ENCODE results near the gene CPLX4.

CPLX4 gene

DNA sequence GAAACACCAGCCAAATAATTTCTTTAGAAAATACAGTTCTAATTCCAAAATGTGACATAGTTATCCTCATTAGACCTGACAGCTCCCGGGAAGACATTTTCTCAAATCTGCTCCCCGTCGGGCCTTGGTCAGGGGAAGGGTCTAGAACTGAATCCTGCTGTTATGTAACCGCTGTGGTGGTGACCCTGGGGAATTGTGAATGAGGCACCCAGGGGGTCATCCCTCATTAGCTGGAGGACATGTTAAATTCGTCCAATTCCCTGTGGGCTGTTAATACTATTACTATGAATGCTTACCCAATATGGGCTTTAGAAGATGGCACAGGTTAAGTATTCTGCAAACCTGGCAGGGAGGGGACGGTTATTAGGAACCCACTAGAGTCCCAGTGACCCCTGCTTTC lies 11.8 kb downstream of the CPLX4 start:
- DNase-seq (ENCODE audit: low spot score) = no peak

DNA sequence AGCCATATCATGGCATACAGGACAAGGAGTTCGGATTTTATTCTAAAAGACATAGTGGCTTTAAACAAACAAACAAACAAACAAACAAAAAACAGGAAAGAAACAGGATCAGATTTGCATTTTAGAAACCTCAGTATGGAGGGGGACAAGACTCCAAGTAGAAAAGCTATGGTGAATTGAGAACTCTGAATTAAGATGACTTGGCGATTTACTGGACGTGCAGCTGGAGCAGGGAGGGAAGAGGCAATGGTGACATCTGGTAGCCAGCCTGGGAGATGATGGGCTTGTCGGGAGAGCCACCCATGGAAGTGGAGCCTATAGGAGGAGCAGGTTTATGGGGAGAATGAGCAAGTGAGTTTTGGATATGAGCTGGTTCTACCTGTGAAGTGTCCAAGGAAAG lies 13.2 kb downstream of the CPLX4 start:
- DNase-seq (ENCODE audit: low spot score) = no peak

DNA sequence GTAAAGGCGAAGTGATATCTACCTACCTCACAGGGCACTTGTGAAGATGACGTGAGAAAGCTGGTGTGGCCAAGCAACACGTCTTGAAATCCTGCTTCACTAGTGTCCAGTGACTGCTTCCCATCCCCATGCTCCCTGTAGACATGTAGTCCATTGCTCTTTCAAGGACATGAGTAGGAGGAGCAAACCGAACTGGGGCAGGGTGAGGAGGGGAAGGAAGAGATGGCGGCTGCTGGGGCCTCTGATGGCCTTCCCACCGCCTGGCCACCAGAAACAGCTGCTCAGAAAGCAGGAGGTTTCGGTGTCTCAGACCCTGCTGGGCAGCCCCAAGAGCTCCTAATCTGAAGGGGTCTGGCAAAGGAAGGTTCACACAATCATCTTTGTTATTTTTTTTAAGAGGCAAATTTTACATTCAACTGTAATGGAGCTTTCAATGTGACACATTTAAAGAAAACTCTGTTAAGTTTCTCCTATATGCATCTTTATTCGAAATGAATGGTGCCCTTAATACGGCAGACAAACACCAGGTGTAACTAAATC lies 14.7 kb downstream of the CPLX4 start:
- DNase-seq (ENCODE audit: low spot score) = no peak

DNA sequence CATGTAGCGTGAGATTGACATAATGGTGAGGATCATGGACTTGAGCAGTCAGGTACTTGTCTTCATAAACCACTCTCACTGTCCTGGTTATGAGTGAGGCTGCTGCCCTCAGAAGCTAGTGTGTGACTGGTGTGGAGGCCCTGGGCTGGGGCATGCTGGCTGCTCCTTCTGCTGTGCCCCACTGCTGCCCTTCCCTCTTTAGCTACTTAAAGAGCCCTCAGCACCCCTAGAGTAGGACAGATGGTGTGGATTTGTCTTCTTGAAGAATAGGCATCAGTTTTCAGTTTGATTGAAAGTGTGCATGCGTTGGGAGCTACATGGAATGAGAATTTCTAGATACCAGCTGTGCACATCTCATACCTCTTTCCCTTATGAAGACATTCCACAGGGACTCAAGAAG lies 15.4 kb downstream of the CPLX4 start:
- DNase-seq (ENCODE audit: low spot score) = no peak

DNA sequence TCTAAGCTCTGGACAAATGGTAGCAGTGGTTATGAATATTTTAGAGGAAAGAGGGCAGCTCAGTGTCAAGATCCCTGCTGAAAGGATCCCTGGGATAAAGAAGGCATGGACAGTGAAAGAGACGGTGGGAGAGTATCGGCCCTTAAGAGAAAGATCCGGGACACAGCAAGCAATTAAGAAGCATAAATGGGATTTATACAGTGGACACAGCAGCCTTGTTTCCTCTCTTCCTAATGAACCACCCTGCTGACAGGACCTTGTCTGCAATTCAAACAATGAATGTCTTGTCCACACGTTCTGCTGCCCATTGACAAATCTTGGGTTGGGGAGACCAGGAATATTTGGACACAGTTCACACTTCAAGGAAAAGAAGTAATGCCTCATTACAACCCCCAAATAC lies 16.5 kb downstream of the CPLX4 start:
- no peak for DNase-seq (ENCODE audit: low spot score)

DNA sequence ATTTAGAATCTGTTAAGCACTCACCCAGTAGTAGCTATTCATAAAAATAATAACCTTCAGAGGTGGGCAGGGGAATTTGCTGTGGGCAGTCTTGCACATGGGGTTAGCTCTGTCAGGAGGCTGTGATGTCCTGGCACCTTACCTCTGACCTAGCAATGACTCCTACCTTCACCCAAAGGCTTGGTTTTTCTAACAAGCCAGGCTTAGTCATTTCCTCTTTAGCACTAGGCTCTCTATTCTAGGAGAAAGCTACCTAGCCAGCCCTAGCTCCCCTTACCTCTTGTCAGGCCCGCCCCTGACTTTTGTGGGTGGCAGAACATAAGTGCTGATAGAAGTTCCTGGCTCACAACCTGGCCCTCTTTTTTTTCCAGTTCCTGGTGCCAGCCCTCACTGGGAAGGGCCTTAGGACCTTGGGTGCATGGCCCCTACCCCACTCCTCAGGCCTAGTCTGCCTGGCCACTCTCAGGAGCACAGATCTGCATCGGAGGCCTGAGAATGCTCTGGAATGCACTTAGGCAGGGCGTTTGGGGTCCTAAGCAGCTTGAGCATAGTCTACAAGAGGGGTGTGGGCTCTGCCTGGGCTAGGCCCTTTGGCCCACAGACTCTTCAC lies 17.7 kb downstream of the CPLX4 start:
- DNase-seq (ENCODE audit: low spot score) = peak; percentile 76

DNA sequence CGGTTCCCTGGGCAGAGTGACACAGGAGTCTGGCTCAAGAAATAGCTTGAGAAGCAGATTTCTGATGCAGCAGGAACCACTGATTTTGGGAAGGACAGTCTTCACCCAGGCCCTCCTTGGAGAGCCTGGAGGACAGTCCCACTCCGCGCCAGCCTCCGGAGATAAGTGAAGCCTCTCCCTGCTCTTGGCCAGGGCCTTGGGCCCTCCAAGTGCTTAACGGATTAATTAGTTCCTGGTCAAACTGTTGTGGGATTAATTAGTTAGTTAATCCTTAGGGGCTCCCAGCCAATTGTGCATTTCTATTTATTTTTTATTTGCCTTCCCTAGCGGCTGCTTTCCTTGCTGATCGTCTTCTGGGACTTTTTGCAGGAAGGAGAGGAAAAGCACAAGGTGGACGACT lies 19.6 kb downstream of the CPLX4 start:
- DNase-seq (ENCODE audit: low spot score) = no peak

DNA sequence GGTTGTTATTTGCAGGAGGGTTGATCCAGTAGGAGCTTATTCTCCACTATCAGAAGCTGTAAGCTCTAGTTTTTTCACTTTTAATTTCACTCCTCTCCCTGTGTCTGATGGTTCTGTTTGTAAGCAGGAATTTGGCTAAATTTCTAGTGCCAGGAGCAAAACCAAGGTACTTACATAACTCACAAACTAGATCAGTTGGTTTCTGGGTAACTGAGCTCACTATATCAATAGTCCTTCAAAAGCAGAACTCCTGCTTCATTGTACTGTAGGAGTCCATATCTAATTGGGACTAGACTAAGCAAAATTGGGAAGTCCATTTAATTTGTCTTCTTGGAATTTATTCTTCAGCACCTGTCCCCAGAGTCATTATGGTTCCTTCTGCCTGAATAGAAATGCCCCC lies 25.1 kb downstream of the CPLX4 start:
- no peak for DNase-seq (ENCODE audit: low spot score)

DNA sequence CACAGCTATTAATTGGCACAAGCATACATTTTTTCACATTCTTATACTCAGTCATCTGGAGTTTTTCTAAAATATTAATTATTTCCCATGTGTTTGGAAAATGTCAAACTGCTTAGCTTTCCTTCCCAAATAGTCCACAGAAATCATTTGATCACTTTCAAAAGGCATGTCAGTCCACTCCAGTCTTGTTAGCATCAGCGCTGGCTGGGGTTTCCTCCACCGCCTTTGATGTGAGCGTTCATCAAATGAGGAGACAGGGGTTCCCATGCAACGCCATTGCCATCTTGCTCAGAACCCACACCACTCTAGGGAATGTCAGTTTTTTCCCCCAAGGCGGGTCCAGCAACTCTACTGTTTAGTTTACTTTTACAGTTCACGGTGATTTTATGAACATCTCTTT lies 32.1 kb downstream of the CPLX4 start:
- no peak for DNase-seq (ENCODE audit: low spot score)

DNA sequence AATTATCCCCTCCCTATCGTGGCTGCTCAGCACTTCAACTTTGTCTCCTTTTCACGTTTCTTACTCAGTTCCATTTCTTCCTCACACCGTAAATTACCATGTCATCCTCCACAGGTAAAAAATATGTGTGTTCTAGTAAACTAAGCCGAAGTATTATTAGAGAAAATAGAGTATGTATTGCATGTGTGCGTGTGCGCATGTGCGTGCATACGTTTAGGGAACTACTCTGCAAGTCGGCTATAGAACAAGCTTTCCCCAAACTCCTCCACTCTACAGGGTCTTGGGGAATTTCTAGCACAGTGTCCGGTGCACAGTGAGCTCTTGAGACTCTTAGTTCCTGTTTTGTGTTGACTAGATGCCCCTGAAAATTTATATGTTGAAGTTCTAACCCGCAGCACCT lies 36.1 kb downstream of the CPLX4 start:
- DNase-seq (ENCODE audit: low spot score) = no peak

DNA sequence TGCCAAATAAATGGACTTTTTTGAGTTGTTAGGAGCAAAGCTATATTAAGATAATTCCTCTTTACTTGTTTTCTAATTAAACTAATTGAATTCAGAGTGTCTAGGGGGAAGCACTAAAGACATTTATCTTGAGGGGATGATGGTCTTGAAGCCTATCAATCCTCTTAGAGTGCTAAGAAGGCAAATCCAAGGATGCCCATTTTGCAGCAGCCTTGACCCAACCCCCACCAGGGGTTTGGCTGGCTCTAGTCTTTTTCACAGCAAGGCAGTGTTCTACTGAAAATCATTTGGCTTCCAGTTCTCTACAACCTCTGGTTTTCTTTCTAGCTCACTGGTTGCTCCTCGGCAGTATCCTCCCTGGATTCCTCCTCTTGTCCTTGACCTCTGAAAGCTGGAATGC lies 38.7 kb downstream of the CPLX4 start:
- DNase-seq (ENCODE audit: low spot score) = no peak

DNA sequence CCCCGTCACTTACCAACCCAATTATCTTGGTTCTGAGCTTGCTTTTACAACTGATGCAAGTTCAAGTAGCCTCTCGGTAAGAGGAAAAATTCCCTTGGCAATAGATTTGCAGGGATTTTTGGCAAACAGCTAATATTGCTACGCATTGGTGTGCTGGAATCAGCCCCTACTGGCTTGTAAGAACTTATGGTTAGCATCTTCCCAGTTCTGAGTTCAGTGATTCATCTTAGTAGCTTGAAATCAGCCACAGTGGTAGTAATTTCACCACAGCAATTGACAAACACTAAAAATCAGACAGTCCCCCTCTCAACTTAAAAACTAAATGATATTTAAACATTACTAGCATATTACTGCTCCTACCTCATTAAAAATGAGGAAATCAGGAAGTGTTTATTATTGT lies 39.3 kb downstream of the CPLX4 start:
- DNase-seq (ENCODE audit: low spot score) = no peak

DNA sequence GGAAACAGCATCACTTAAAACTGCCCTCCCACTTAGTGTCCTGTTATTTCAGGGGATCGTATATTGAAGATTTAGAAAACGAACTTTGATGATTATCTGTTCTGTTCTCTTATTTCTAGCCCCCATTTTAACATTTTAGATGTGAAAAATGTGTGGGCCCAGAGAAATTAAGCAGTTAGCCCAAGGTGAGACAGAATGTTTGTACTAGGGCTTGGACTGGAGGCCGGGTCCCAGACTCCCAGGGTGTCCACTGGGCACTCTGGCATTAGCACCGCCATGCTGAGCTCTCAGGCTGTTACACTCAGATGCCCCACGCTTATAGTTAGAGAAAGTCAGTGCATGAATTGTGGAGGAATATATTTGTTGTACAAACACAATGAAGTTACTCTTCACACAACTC lies 39.7 kb downstream of the CPLX4 start:
- no peak for DNase-seq (ENCODE audit: low spot score)

DNA sequence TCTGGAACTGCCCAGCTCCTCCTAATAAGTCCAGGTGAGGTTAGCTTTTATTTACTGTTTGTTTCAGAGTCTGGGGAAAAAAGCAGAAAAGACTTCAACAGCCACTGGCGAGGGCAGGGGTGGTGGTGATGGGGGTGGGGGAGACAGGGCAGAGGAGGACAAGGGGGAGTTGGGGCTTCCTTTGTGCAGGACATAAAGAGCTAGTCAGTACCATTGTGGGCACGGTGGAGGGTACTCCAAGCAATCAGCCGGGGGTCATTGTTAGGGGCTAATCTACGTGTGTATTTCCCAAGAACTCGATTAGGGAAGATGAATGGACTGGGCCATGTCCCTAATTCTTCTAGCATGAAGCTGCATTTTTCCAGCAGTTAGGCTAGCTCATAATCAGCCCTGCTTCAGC lies 42.4 kb downstream of the CPLX4 start:
- DNase-seq (ENCODE audit: low spot score) = no peak

DNA sequence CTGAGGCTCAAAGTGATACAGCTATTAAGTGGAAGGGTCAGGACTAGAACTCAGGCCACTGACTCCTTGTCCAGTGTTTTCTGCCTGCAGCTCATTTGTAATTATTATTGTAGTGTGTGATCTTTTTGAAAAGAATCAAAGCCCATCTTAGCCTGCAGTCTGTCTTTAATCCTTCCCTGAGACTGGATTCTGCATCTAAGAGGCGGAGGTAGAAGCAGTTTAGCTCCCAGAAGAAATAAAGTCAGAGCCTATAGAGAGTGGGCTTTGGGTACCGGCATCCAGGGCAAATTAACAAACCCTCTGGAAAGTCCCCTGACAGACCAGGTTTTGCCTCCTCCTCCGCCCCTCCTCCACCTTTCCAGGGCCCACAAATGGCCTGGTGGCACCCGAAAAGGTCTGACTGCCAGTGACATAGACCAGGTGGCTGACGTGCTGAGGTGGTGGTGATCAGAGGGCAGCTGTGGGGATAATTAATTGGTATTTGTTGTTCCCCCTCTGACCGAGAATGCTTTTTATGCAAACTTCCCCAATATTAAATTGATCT lies 43.0 kb downstream of the CPLX4 start:
- DNase-seq (ENCODE audit: low spot score) = no peak

DNA sequence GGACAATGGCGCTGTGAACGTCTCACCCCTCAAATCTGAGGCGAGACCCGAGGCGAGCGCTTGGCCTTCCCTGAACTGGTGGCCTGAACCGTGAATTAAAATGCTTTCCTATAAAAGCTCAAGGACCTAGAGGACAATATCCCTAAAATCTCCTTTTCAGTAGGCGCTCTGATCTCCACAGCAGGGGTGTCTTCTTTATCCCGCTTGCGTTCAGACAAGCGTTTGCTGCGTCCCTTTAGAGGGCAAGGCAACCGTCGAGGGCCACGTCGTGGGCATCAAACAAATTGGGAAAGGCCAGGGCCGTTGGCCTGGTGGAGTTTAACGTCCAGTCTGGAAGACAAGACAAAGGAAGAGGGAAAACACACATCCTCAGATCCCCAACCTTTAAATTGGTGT lies 43.9 kb downstream of the CPLX4 start:
- no peak for DNase-seq (ENCODE audit: low spot score)

DNA sequence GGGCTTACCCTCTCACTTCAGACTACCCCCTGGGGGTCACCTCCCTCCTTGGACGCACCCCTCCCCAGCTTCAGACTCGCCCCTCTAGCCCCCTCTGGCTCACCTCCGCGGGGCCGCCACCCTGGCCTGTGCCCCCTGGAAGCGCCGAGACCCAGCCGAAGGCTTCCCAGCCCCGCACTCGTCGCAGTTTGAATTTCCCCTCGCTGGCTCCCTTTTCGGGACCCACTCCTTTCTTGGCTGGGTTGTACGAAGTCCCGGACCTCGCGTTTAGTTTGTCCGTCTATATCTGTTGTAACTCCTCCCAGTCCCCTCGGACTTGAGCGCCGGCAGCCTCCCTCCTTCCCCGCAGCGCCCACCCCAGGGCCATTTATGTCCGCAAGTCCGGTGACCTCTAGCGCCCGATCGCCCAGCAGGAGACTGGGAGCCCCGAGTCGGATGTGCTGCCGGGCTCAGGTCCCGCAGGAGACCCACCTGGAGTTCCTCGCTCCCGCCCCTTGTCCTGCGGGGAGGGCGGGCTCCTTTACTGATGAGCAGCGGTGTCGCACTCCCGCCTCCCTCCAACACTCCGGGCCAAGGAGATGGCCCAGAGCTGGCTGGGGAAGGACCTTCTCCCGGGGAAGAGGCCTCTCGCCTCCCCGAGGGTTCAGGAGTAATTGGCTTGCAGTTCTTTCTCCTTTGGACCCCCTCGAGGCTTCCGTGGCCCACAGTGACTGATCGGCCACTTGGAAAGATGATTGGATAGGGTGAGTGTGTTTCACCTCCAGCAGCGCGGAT lies 44.5 kb downstream of the CPLX4 start:
- DNase-seq (ENCODE audit: low spot score) = no peak

DNA sequence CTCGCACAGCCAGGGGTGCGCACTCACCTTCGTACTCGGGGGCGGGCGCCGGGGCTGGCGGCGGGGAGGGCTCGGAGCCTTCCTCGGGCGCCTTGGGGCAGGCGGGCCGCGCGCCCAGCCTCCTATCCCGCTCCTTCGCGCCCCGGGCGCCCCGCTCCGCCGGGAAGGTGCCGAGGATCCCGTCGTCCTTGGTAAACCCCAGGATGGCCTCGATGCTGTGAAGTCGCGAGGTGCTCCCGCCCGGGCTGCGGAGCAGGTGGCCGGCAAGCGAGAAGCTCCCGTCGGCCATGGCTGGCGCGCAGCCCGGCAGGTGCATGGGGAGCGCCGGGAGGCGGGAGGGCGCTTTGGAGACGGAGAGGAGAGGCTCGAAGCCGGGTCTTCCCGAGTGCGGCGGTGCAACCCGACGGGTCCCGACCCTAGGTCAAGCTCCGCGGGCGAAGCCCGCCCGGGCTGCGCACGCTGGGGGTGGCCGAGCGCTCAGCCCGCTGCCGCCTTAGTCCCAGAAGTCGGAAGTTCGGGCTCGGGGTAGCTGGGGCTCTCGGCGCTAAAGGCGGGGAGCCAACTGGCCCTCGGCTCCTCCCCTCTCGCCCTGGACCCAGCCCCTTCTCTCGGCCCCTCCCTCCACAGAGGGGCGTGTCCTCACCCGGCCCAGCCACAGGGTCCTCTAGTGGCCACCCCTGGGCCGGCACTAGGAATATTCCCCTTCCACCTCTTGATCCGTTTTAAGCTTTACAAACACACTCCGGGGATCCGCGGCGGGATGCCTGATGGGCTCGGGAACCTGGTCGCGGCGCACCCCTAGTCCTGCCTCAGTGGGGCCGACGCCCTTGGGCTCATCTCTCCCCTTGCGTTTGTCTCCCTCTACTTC lies 45.3 kb downstream of the CPLX4 start, which contains the start of gene RAX:
RAX (minus strand) TSS at position 564 of the 868 bp plus-strand sequence; CDS start at position 316, 248 bp downstream.
- peak; percentile 52 for DNase-seq (ENCODE audit: low spot score)

DNA sequence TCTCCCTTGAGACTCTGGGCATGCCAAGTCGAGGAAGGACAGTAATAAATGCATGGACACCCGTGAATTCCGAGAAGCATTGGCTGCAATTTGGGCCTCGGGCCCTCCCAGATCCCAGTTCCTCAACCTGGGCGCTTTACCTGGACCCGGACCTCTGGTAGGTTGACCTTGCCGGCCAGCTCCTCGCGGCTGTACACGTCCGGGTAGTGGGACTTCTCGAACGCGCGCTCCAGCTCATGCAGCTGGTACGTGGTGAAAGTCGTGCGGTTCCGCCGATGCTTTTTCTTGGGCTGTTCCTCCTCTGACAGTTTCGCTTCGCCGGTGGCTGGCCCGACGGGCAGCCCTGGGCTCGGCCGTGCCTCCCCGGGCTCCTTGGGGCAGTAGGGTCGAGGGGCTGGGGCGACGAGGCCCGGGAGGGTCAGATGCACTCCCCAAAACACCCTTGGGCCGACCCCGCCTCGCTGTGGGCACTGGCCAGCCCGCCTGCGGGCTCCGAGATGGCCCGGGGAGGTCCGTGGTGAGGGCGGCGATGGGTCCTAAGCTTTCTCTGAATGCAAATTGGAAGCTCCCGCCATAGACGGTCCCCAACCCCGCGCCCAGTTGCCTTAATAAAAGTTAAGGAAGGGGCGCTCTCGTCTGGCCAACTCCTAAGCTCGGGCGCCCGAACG lies 46.1 kb downstream of the CPLX4 start:
- no peak for DNase-seq (ENCODE audit: low spot score)

DNA sequence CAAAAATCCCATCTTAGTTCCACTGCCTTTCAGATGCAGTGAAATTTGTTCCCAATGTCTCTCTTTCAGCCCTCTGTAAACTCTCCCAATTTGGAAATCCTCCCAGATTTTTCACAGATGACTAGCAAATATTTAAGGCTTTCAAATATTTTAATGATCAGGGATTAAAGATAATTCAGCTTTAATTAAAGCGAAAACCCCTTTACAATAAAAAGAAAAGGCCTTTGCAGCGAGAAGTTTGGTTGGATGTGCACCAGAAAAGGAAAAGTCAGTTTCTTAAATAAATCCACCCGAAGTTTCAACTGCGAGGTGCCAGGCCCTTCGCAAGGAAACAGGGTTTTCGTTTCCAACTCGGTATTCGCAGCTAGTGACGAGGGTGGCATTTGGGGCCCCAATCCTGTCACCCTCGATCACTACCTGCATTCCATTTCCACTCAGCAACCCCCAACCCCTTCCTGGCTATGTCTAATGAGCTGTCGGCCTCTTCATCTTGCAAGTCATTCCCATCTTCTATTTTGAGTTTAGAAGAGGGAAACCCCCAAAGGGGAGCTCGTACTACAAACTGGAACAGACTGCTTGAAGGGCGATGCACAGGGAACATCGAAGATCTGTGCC lies 46.7 kb downstream of the CPLX4 start:
- no peak for DNase-seq (ENCODE audit: low spot score)

DNA sequence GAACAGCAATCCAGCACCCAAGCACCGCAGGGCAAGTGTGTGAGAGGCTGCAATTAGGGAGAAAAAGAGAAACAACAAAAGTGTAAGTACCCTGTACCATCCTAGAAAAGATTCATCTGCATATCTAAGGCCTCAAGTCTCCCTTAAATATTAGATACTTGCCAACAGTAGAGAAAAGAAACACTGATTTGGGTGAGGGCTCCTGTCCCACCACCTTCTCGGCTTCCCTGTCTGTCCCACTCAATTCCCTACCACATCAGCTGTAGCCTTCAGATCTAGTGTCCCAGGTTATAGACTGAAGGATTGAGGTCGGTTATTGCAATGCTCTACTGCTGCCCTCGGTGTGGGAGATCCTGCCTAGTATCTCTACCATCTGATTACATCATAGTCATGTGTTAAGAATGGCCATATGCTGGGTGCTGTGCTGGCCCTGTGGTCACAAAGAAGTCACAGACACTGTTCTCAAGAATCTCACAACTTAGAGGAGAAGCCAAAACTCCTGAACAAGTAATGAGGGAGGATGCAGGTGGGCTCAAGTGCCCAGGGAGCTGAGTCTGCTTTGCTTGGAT lies 47.7 kb downstream of the CPLX4 start:
- no peak for DNase-seq (ENCODE audit: low spot score)

Data from kidney tubule cell (primary cell).